Neural crest cell (in vitro differentiated cells): ENCODE data around the gene SLCO4C1. TPM values are rescaled to one million over a fixed set of nuclear protein-coding genes. Genes with fewer than 3 reads are reported as not detected.

Experiments used
- total RNA-seq: library from RNA; stranded (reverse); gene quantifications from 2 replicates; pipeline ENCODE4 v1.2.1, GENCODE V29; 2021

The SLCO4C1 gene
- total RNA-seq, 1 donor from 2014 or later, result 3.9 TPM

Other genes starting within 250 kb of the SLCO4C1 start
- 3.9 and 4.4 TPM in 2 replicates for gene SLCO6A1, start 202.7 kb upstream of the SLCO4C1 start, total RNA-seq